Kidney (tissue), 14 donors: ENCODE results near the gene MGP. TPM values are rescaled to one million over a fixed set of nuclear protein-coding genes. Genes with fewer than 3 reads are reported as not detected.

Experiments used
- DNase-seq, 5 donors: peaks; one replicate each; pipeline ENCODE4 v3.0.0-alpha.2; 2013 to 2020
- FAIRE-seq: peaks from 2 replicates; lab custom pipeline; 2012; peaks lifted over from hg19 to GRCh38; lab: Jason Lieb, UNC
- H3K27ac ChIP-seq, 2 donors: one replicate each; pipeline ENCODE4 v1.7.0; 2013; ENCODE audit warnings: low read depth in 2 of 2, low read length in 2 of 2, inconsistent platforms in 1 of 2
- H3K27me3 ChIP-seq: one replicate; pipeline ENCODE4 v1.7.1; 2013; ENCODE audit warnings: low read length, inconsistent platforms; ENCODE audit not compliant: control insufficient read depth, insufficient read depth
- H3K36me3 ChIP-seq, 3 donors: one replicate each; pipeline versions ENCODE4 v1.7.0 to v1.7.1; 2013; ENCODE audit warnings: low read length in 3 of 3, control low read depth in 1 of 3, inconsistent platforms in 1 of 3; ENCODE audit not compliant: insufficient read depth in 3 of 3, control insufficient read depth in 2 of 3
- H3K4me1 ChIP-seq, 3 donors: one replicate each; pipeline versions ENCODE4 v1.7.0 to v1.7.1; 2013; ENCODE audit warnings: low read length in 3 of 3, inconsistent platforms in 1 of 3, low read depth in 1 of 3; ENCODE audit not compliant: control insufficient read depth in 2 of 3, insufficient read depth in 2 of 3
- H3K4me3 ChIP-seq, 3 donors: one replicate each; pipeline versions ENCODE4 v1.7.0 to v1.8.1; 2013; ENCODE audit warnings: low read length in 3 of 3, control low read depth in 1 of 3, inconsistent platforms in 1 of 3
- H3K9ac ChIP-seq, 3 donors: one replicate each; pipeline versions ENCODE4 v1.7.0 to v1.7.1; 2013; ENCODE audit warnings: low read length in 3 of 3, control low read depth in 1 of 3, inconsistent platforms in 1 of 3
- H3K9me3 ChIP-seq, 3 donors: one replicate each; pipeline versions ENCODE4 v1.7.0 to v1.7.1; 2013; ENCODE audit warnings: low read length in 3 of 3, control low read depth in 1 of 3, inconsistent platforms in 1 of 3; ENCODE audit not compliant: control insufficient read depth in 2 of 3, insufficient read depth in 1 of 3
- CTCF ChIP-seq: IDR thresholded peaks from 3 replicates; pipeline ENCODE4 v1.5.1; 2012; ENCODE audit warnings: mild to moderate bottlenecking, moderate library complexity, borderline replicate concordance; ENCODE audit not compliant: insufficient read depth; ENCODE audit errors: extremely low read depth
- intact Hi-C: fragments of 100-400 bp; cut with DNase I; formaldehyde crosslinking; loops from one replicate; pipeline ENCODE4 v1.11.1; 2022
- polyA plus RNA-seq: library from polyadenylated mRNA; stranded (reverse); fragments of 350-450 nt; fragmentation: Illumina TruSeq; extraction: RNeasy Lipid Tissue Mini Kit (QIAGEN cat#74804); gene quantifications from one replicate; pipeline ENCODE4 v1.2.3, GENCODE V29; 2014; ENCODE audit warnings: low read depth, low replicate concordance; ENCODE audit not compliant: insufficient read depth
- total RNA-seq: library from RNA; stranded (reverse); fragmentation: NEBNext Ultra II Directional; extraction: Animal tissue kit (Norgen Biotek cat#: 25700); gene quantifications from one replicate; pipeline ENCODE4 v1.2.1, GENCODE V29; 2021
- donor health status: control.
- donor health status: control.
- donor health status: control.
- donor health status: control.
- donor health status: control.
- donor health status: DM: yes; HTN: yes; CAD: no.
- donor health status: Normal renal cell carcinoma (clear cell type).

Gene MGP
- total and polyA plus RNA-seq, 2 donors from 2014 or later: 745 to 811 TPM

GRCh38 chr12:14931791-14932560, 46.3 kb upstream of the MGP start:
- peak overlapping the region in 1 of 2 donors; percentile 52 for H3K27ac ChIP-seq
- H3K36me3 ChIP-seq: no peaks in the 10 kb centered on the region
- no peak overlapping the region for H3K4me3 ChIP-seq
- DNase-seq (no peak), FAIRE-seq (no peak)
- H3K4me1 ChIP-seq: peaks cover 7 to 18% (median 14%) of the 10 kb centered on the region in 3 donors
- H3K9ac ChIP-seq: no peak overlapping the region
- TF ChIP-seq CTCF: no peak
- no peaks in the 10 kb centered on the region for H3K27me3 ChIP-seq
- H3K9me3 ChIP-seq: no peaks in the 10 kb centered on the region
- intact Hi-C loops: no loop called here

GRCh38 chr12:14931359-14931758, 45.7 kb upstream of the MGP start:
- Histone ChIP-seq H3K4me1 (peaks cover 7 to 18% (median 14%) of the 10 kb centered on the region in 3 donors), H3K27me3 (no peaks in the 10 kb centered on the region), H3K4me3 (no peak overlapping the region), H3K9me3 (no peaks in the 10 kb centered on the region), H3K9ac (no peak overlapping the region), H3K27ac (no peak overlapping the region), H3K36me3 (no peaks in the 10 kb centered on the region)
- TF ChIP-seq CTCF: no peak
- intact Hi-C loops: no loop called here
- no peak for FAIRE-seq
- DNase-seq: no peak

- no peak overlapping the region for H3K9ac ChIP-seq
- H3K36me3 ChIP-seq: no peaks in the 10 kb centered on the region
- FAIRE-seq (no peak), DNase-seq (peak in 1 of 5 donors; percentile 44)
- peak; percentile 20 for TF ChIP-seq CTCF
- no peaks in the 10 kb centered on the region for H3K9me3 ChIP-seq
- H3K4me3 ChIP-seq: no peak overlapping the region
- no peak overlapping the region for H3K27ac ChIP-seq
- H3K27me3 ChIP-seq: no peaks in the 10 kb centered on the region
- peaks cover 3 to 14% (median 12%) of the 10 kb centered on the region in 3 donors for H3K4me1 ChIP-seq
- intact Hi-C loops: no loop called here
Observed at GRCh38 chr12:14930299-14930698, 44.6 kb upstream of the MGP start.
